ENCODE data around the gene YTHDF1. TPM values are rescaled to one million over a fixed set of nuclear protein-coding genes. Genes with fewer than 3 reads are reported as not detected.

YTHDF1 gene
- total RNA-seq, 4 donors from 2014 or later: 17.9 to 32.1 (median 29.7) TPM

DNA sequence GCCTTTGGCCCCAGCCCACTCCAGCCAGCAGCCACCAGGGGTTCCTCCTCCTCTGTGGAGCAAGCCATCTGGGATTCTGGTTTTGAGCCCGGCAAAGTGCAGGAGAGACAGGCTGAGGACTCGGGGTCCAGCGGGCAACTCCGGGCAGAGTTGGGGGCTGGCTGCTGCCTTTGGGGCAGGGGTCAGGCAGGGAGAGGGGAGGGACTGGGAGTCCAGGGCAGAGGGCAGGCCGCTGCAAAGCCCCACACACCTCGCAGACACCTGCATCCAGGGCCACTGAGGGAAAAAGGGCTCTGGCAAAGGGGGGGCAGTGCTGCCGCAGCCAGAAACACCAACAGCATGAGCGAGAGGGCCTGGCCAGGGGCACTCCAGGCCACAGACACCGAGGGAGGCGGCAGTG is 28.5 kb upstream of the YTHDF1 start:
- peaks cover 0 to 4% (median 0%) of the 10 kb centered on the region in 4 donors for H3K4me1 ChIP-seq
- DNase-seq (ENCODE audit: extremely low spot score): no peak
- 90% methylated on average over 5 of the region's 10 CpGs for WGBS
- H3K27me3 ChIP-seq: peaks cover 0 to 91% (median 0%) of the 10 kb centered on the region in 4 donors
- H3K9me3 ChIP-seq: no peaks in the 10 kb centered on the region
- H3K36me3 ChIP-seq: no peaks in the 10 kb centered on the region
- intact Hi-C loops (cut with DNase I): no loop called here
- H3K27ac ChIP-seq (replicated peaks in 1 of 4): no peak overlapping the region
- no peak overlapping the region for H3K4me3 ChIP-seq
- no peak for TF ChIP-seq POLR2AphosphoS5 (IDR thresholded peaks at IDR 0.05)
- TF ChIP-seq CTCF (IDR thresholded peaks at IDR 0.05): no peak
- TF ChIP-seq POLR2A (IDR thresholded peaks at IDR 0.05; ENCODE audit: low read depth): no peak
- no peak for TF ChIP-seq EP300 (IDR thresholded peaks at IDR 0.05)

- no peak for DNase-seq (ENCODE audit: extremely low spot score)
- H3K27me3 ChIP-seq: peaks cover 0 to 91% (median 0%) of the 10 kb centered on the region in 4 donors
- H3K4me1 ChIP-seq: peaks cover 0 to 4% (median 0%) of the 10 kb centered on the region in 4 donors
- no peak overlapping the region for H3K4me3 ChIP-seq
- intact Hi-C loops (cut with DNase I): no loop called here
- H3K36me3 ChIP-seq: no peaks in the 10 kb centered on the region
- 77% methylated on average over 3 of the region's 25 CpGs for WGBS
- H3K27ac ChIP-seq (replicated peaks in 1 of 4): no peak overlapping the region
- TF ChIP-seq CTCF (IDR thresholded peaks at IDR 0.05) (no peak), POLR2A (IDR thresholded peaks at IDR 0.05; ENCODE audit: low read depth) (no peak), POLR2AphosphoS5 (IDR thresholded peaks at IDR 0.05) (no peak), EP300 (IDR thresholded peaks at IDR 0.05) (no peak)
- H3K9me3 ChIP-seq: no peaks in the 10 kb centered on the region
Measured at GRCh38 chr20:63243604-63244247, 27.8 kb upstream of the YTHDF1 start.

DNA sequence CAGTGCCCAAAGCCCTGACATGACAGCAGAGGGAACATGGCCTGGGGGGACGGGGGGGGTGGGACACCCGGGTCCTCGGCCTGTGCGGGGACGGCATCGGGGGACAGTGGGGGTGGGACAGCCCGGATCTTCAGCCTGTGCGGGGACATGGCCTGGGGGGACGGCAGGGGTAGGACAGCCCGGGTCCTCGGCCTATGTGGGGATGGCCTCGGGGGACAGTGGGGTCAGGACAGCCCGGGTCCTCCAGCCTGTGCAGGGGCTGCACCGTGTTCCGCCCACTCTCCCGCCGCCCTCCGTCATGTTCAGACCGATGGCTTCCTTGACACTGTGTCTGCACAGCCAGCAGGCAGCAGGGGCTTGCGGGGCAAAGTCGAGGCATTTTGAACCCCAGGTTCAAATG is 26.8 kb upstream of the YTHDF1 start:
- no peak for DNase-seq (ENCODE audit: extremely low spot score)
- Histone ChIP-seq H3K36me3 (no peaks in the 10 kb centered on the region), H3K9me3 (no peaks in the 10 kb centered on the region), H3K27ac (replicated peaks in 1 of 4) (no peak overlapping the region), H3K4me1 (peaks cover 0 to 4% (median 0%) of the 10 kb centered on the region in 4 donors), H3K27me3 (peaks cover 0 to 91% (median 0%) of the 10 kb centered on the region in 4 donors), H3K4me3 (no peak overlapping the region)
- intact Hi-C loops (cut with DNase I): no loop called here
- no peak for TF ChIP-seq EP300 (IDR thresholded peaks at IDR 0.05)
- no peak for TF ChIP-seq POLR2AphosphoS5 (IDR thresholded peaks at IDR 0.05)
- no peak for TF ChIP-seq POLR2A (IDR thresholded peaks at IDR 0.05; ENCODE audit: low read depth)
- no peak for TF ChIP-seq CTCF (IDR thresholded peaks at IDR 0.05)
- WGBS: 82% methylated on average over 18 of the region's 21 CpGs

DNA sequence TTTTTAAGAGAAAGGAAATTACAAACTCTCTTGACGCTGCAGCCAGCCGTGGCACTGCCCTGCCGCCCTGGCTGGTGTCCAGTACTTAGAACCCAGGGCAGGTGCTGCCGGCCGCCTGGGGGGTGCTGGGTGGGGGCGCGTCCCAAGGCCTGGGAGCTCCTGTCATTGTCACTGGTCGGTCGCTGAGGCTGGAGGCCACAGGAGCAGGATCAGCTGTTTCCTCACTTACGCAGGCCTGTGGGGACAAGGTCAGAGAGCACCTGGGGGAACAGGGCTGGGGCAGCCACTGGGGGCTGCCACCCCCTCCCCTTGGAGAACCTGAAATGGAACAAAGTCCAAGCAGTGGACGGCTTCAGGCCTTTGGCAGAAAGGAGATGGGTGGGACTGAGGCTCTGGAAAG is 25.3 kb upstream of the YTHDF1 start:
- TF ChIP-seq POLR2A (IDR thresholded peaks at IDR 0.05; ENCODE audit: low read depth): no peak
- TF ChIP-seq POLR2AphosphoS5 (IDR thresholded peaks at IDR 0.05): no peak
- no peak for TF ChIP-seq CTCF (IDR thresholded peaks at IDR 0.05)
- TF ChIP-seq EP300 (IDR thresholded peaks at IDR 0.05): no peak
- H3K27me3 ChIP-seq: peaks cover 0 to 90% (median 1%) of the 10 kb centered on the region in 4 donors
- H3K4me1 ChIP-seq: no peaks in the 10 kb centered on the region
- no peak for DNase-seq (ENCODE audit: extremely low spot score)
- no peaks in the 10 kb centered on the region for H3K9me3 ChIP-seq
- H3K4me3 ChIP-seq: no peak overlapping the region
- 57% methylated on average over 7 of the region's 11 CpGs for WGBS
- H3K27ac ChIP-seq (replicated peaks in 1 of 4): no peak overlapping the region
- intact Hi-C loops (cut with DNase I): no loop called here
- no peaks in the 10 kb centered on the region for H3K36me3 ChIP-seq

DNA sequence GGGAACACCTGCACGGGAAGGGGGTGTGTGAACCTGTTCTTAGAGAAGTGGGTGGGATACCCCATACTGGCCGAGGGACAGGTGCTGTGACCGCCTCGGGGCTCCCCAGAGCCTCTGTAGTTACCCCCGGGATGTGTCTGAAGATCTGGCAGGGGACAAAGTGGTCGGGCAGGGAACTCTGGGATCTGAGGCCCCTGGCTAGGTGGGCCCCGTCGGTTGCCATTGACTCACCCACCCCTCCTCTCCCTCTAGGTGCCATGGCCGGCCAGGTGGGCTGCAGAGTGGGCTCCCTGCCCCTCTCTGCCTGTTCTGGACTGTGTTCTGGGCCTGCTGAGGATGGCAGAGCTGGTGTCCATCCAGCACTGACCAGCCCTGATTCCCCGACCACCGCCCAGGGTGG is 24.1 kb upstream of the YTHDF1 start:
- Histone ChIP-seq H3K4me3 (no peak overlapping the region), H3K4me1 (no peaks in the 10 kb centered on the region), H3K9me3 (no peaks in the 10 kb centered on the region), H3K36me3 (no peaks in the 10 kb centered on the region), H3K27me3 (peaks cover 0 to 92% (median 2%) of the 10 kb centered on the region in 4 donors), H3K27ac (replicated peaks in 1 of 4) (no peak overlapping the region)
- intact Hi-C loops (cut with DNase I): no loop called here
- TF ChIP-seq POLR2A (IDR thresholded peaks at IDR 0.05; ENCODE audit: low read depth) (no peak), POLR2AphosphoS5 (IDR thresholded peaks at IDR 0.05) (no peak), CTCF (IDR thresholded peaks at IDR 0.05) (no peak), EP300 (IDR thresholded peaks at IDR 0.05) (no peak)
- WGBS: 81% methylated on average over 5 of the region's 11 CpGs
- no peak for DNase-seq (ENCODE audit: extremely low spot score)

Data from esophagus muscularis mucosa (tissue), 4 donors.